ENCODE measurements around the gene SLC13A3.

GRCh38 chr20:46695892-46696291, 44.6 kb upstream of the SLC13A3 start:
- TF ChIP-seq POLR2AphosphoS5 (IDR thresholded peaks at IDR 0.05; ENCODE audit: borderline replicate concordance, low read depth, low read length): no peak
- no peak for TF ChIP-seq EZH2 (IDR thresholded peaks at IDR 0.05)
- no peak for TF ChIP-seq FOXP2 (optimal IDR thresholded peaks at IDR 0.05; ENCODE audit: control extremely low read depth, extremely low read length, insufficient read depth)

All from SK-N-MC (cell line).